ENCODE measurements around the gene NUMB.
A peak's percentile ranks its signal among the peaks of the same experiment; 100 is the strongest.
"Not testable (repeated sequence)": the region's sequence is repeated elsewhere in the genome, so short reads cannot be mapped to it uniquely, and the experiment has no call there.

NUMB gene

DNA sequence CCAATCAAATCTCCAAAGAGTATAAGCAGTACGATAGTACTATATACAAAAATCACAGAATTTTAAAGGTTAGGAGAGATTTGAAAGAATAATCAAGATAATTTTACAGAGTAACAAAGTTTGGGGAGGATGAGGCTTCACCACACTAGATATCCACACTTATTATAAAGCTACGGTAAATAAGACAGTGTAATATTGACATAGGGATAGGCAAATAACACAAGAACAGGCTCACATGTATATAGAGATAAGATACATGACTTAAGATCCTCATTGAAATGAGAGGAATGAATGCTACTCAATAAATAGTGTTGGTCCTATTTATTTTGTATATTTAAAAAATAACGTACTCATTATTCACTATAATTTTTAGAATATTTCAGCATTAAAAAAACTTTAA, 26.2 kb downstream of the NUMB start:
- no peak for DNase-seq
- intact Hi-C loops (cut with DNase I), result no loop called here

DNA sequence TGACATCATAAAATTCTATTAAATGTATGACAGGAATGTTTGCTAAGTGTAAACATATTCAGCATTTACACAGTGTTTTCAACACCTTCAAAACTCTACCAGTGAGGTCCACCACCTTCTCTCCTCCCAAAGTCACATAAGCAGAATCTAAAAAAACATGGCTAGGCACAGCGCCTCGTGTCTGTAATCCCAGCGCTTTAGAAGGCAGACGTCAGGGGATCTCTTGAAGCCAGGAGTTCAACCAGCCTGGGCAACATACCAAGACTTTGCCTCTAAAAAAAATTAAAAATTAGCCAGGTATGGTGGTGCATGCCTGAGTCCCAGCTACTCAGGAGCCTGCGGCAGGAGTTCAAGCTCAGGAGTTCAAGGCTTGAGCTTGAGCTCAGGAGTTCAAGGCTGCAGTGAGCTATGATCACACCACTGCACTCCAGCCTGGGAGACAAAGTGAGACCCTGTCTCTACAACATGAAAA, 30.0 kb downstream of the NUMB start:
- no peak for DNase-seq
- intact Hi-C loops (cut with DNase I), result no loop called here

- intact Hi-C loops (cut with DNase I), result no loop called here
- no peak for DNase-seq
Observed at GRCh38 chr14:73427516-73428264, 30.7 kb downstream of the NUMB start.

DNA sequence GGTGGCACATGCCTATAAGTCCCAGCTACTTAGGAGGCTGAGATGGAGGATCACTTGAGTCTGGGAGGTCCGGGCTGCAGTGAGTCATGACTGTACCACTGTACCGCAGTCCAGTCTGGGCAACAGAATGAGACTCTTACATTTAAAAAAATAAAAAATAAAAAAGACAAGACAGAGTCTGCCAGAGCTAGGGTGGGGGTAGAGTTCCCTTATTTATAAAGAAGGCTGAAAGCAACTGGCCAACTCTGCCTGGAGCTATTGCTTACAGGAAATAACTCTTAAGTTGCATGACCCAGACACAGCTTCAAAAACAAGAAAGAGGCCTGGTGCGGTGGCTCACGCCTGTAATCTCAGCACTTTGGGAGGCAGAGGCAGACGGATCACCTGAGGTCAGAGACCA, 31.5 kb downstream of the NUMB start:
- no peak for DNase-seq
- intact Hi-C loops (cut with DNase I), result no loop called here

DNA sequence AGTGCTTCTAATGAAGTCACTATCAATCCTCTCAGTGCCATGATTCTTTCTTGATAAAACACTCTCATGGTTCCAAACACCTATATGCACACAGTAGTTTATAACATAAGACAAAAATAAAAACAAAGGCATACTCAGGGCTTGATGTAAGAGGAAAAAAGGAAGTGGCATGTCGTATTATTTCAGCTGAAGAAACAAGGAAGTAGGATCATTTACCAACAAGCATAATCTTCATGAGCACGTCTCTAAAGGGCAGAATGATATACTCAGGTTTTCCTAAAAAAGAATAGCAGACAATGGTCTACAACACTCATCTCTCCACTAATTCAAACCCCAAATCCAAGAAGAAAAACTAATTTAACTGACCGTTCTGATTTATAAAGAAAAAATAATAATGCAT, 33.9 kb downstream of the NUMB start:
- DNase-seq, result no peak
- intact Hi-C loops (cut with DNase I), result no loop called here

GRCh38 chr14:73423092-73423491, 35.3 kb downstream of the NUMB start:
- intact Hi-C loops (cut with DNase I); DNase-seq: not testable (repeated sequence)

DNA sequence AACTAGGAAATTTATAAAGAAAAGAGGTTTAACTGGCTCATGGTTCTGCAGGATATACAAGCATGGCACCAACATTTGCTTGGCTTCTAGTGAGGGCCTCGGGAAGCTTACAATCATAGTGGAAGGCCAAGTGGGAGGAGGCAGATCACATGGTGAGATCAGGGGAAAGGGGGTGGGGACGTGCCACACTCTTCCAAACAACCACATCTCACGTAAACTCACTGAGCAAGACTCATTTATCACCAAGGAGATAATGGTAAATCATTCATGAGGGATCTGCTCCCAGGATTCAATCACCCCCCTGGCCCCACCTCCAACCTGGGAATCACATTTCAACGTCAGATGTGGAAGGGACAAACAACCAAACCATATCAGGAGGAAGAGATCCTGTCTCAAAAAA, 35.8 kb downstream of the NUMB start:
- intact Hi-C loops (cut with DNase I), result no loop called here

GRCh38 chr14:73418227-73418626, 40.1 kb downstream of the NUMB start:
- no peak for DNase-seq
- intact Hi-C loops (cut with DNase I), result no loop called here

More for the DNA sequence above, 35.8 kb downstream of the NUMB start:
- no peak for DNase-seq

GRCh38 chr14:73406248-73406647, 52.1 kb downstream of the NUMB start:
- intact Hi-C loops (cut with DNase I), result not testable (repeated sequence)

DNA sequence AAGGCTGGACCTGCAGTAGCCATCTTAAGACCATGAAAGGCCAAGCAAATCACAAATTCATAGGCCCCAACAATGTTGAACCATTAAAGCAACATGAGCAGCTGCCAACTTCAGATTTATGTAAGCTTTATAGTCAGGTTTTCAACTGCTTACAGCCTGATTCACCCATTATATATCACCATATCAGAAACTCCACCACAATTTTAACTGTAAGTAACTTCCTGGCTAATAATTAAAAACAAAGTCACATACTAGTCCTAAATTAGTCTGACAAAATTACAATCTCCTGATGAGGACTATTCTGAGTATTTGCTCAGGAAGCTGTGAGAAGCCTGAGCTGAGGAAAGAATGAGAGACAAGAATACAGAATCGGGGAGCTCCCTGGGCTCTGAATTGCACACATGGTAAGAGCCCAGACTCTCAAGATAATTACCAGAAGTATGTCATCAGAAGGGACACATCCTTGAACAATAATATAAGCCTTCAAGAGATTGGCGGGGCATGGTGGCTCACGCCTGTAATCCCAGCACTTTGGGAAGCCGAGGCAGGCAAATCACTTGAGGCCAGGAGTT, 55.1 kb downstream of the NUMB start:
- DNase-seq, result no peak
- intact Hi-C loops (cut with DNase I), result no loop called here

More at GRCh38 chr14:73406248-73406647, 52.1 kb downstream of the NUMB start:
- DNase-seq, result not testable (repeated sequence)

GRCh38 chr14:73402579-73402978, 55.8 kb downstream of the NUMB start:
- DNase-seq, result no peak
- intact Hi-C loops (cut with DNase I), result no loop called here

- no peak for DNase-seq
- intact Hi-C loops (cut with DNase I), result no loop called here
Observed at GRCh38 chr14:73397810-73398209, 60.5 kb downstream of the NUMB start.

- intact Hi-C loops (cut with DNase I), result no loop called here
- no peak for DNase-seq
Observed at GRCh38 chr14:73394317-73394716, 64.0 kb downstream of the NUMB start.

- DNase-seq, result no peak
- intact Hi-C loops (cut with DNase I), result no loop called here
Observed at GRCh38 chr14:73393375-73393774, 65.0 kb downstream of the NUMB start.

DNA sequence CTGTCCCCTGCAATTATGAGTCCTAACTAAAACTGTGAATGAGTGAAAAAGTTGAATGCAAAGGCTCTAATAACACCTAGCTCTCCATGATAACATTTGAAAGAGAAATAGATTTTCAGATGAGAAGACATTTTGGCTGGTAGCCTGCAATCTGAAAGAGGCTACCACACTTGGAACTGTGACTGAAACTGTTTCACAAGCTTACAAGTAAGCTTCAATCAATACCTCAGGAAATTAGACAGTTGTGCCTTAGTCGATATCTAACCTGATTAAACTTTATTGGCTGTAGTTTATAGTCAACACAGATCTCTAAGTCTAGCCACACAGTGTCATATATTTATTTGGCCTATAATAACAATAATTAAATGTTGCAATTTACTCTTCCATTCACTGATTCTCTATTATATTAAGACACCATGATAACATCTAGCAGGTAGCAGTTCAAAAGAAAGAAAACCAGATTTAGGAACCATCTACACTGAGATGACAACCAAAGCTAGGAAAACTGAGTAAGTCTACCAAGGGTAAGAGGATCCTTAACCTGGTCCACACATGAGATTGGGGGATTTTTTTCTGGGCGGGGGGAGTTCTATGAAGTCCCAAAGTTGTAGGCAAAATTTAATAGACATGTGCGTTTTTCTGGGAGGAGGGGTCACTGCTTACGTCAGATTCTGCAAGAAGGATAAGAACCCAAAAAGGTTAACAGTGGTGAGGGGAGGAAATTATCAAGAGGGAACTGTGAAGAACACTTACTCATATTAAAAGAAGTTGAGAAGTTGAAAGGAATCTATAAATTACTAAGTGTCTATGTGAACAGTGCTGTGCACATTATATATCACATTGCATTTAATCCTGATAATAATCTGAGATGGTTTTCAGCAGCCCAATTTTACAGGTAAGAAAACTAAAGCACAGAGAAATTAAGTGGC, 65.8 kb downstream of the NUMB start:
- intact Hi-C loops (cut with DNase I), result no loop called here
- no peak for DNase-seq

DNA sequence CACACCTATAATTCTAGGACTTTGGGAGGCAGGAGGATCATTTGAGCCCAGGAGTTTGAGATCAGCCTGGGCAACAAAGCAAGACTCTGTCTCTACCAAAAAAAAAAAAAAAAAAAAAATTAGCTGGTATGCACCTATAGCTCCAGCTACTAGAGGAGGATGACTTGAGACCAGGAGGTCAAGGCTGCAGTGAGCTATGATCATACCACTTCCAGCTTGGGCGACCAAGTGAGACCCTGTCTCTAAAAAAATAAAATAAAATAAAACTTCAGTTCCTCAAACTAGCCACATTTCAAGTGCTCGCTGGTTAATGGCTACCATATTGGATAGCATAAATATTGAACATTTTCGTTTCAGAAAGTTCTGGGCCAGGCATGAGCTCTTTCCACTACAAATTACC, 70.5 kb downstream of the NUMB start:
- intact Hi-C loops (cut with DNase I); DNase-seq: not testable (repeated sequence)

GRCh38 chr14:73386342-73386741, 72.0 kb downstream of the NUMB start:
- DNase-seq, result peak in 1 of 42 donors; percentile 5
- intact Hi-C loops (cut with DNase I), result no loop called here

- DNase-seq; intact Hi-C loops (cut with DNase I): not testable (repeated sequence)
Observed at GRCh38 chr14:73385021-73385420, 73.3 kb downstream of the NUMB start.

DNA sequence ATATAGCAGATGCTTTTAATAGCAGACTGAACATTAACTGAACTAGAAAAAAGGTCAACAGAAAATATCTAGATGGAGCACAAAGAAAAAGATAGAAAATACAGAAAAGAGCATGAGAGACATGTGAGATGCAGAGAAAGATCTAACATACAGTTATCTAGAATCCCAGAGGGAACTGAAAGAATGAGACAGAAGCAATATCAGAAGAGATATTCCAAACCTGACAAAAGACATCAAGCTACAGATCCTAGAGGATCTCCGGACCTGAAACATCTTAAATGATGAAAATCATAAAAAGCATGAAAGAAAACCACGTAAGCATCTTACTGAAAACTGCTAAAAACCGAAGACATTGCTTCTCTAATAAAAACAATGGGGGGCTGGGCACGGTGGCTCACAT, 75.0 kb downstream of the NUMB start:
- intact Hi-C loops (cut with DNase I), result no loop called here
- DNase-seq, result no peak
